Measurements from ENCODE around the gene KRABD2.

KRABD2 gene

DNA sequence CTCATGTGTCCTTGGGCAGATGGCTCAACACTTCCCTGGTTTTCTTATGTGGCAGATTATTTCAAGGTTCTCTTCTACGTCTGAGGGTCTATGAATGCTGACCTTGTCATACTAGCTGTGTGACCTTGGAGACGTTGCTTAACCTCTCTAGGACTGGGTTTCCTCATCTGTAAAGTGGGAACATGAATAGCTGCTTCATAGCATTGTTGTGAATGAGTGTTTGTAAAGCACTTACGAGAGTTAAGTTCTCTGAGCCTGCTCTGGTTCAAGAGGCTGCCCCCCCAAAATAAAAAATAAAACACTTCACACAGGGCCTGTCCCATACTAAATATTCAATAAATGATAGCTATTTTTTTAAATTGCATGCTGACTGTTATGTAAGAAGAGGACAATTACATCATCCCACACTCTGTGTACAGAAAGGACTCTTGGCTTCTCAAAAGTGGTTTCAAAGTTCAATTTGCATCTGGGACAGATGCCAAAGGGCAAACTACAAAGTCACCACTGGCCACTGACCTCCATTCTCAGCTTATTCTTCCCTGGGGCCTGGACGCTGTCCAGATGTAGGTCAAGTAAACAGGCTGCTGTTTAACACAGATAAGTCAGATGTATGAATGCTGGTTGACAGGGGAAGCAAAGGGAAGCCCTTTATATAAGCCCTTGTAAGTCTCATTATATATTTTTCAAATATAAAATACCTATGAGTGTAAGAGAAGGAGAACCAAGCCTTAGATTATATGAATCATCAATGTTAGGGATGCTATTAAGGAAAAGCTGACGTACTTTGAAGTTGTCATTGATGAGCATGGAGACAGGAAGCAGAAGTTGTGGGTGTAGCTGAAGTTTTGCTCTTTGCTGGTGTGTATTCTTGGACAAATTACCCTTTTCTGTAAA lies 43.8 kb upstream of the KRABD2 start (continued):
- TF ChIP-seq, protein P1, sequence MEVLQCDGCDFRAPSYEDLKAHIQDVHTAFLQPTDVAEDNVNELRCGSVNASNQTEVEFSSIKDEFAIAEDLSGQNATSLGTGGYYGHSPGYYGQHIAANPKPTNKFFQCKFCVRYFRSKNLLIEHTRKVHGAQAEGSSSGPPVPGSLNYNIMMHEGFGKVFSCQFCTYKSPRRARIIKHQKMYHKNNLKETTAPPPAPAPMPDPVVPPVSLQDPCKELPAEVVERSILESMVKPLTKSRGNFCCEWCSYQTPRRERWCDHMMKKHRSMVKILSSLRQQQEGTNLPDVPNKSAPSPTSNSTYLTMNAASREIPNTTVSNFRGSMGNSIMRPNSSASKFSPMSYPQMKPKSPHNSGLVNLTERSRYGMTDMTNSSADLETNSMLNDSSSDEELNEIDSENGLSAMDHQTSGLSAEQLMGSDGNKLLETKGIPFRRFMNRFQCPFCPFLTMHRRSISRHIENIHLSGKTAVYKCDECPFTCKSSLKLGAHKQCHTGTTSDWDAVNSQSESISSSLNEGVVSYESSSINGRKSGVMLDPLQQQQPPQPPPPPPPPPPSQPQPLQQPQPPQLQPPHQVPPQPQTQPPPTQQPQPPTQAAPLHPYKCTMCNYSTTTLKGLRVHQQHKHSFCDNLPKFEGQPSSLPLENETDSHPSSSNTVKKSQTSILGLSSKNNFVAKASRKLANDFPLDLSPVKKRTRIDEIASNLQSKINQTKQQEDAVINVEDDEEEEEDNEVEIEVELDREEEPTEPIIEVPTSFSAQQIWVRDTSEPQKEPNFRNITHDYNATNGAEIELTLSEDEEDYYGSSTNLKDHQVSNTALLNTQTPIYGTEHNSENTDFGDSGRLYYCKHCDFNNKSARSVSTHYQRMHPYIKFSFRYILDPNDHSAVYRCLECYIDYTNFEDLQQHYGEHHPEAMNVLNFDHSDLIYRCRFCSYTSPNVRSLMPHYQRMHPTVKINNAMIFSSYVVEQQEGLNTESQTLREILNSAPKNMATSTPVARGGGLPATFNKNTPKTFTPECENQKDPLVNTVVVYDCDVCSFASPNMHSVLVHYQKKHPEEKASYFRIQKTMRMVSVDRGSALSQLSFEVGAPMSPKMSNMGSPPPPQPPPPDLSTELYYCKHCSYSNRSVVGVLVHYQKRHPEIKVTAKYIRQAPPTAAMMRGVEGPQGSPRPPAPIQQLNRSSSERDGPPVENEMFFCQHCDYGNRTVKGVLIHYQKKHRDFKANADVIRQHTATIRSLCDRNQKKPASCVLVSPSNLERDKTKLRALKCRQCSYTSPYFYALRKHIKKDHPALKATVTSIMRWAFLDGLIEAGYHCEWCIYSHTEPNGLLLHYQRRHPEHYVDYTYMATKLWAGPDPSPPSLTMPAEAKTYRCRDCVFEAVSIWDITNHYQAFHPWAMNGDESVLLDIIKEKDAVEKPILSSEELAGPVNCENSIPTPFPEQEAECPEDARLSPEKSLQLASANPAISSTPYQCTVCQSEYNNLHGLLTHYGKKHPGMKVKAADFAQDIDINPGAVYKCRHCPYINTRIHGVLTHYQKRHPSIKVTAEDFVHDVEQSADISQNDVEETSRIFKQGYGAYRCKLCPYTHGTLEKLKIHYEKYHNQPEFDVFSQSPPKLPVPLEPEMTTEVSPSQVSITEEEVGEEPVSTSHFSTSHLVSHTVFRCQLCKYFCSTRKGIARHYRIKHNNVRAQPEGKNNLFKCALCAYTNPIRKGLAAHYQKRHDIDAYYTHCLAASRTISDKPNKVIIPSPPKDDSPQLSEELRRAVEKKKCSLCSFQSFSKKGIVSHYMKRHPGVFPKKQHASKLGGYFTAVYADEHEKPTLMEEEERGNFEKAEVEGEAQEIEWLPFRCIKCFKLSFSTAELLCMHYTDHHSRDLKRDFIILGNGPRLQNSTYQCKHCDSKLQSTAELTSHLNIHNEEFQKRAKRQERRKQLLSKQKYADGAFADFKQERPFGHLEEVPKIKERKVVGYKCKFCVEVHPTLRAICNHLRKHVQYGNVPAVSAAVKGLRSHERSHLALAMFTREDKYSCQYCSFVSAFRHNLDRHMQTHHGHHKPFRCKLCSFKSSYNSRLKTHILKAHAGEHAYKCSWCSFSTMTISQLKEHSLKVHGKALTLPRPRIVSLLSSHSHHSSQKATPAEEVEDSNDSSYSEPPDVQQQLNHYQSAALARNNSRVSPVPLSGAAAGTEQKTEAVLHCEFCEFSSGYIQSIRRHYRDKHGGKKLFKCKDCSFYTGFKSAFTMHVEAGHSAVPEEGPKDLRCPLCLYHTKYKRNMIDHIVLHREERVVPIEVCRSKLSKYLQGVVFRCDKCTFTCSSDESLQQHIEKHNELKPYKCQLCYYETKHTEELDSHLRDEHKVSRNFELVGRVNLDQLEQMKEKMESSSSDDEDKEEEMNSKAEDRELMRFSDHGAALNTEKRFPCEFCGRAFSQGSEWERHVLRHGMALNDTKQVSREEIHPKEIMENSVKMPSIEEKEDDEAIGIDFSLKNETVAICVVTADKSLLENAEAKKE (CRISPR knock-in tag; IDR thresholded peaks at IDR 0.05) = no peak
- TF ChIP-seq CREB1 (CRISPR knock-in tag; IDR thresholded peaks at IDR 0.05; ENCODE audit: low read depth) = no peak
- no peak for TF ChIP-seq POLR2AphosphoS5 (IDR thresholded peaks at IDR 0.05; ENCODE audit: low read depth)
- TF ChIP-seq EZH2 (IDR thresholded peaks at IDR 0.05; ENCODE audit: low read depth, unreplicated experiment) = no peak
- TF ChIP-seq JUNB (IDR thresholded peaks at IDR 0.05; ENCODE audit: unreplicated experiment) = no peak

DNA sequence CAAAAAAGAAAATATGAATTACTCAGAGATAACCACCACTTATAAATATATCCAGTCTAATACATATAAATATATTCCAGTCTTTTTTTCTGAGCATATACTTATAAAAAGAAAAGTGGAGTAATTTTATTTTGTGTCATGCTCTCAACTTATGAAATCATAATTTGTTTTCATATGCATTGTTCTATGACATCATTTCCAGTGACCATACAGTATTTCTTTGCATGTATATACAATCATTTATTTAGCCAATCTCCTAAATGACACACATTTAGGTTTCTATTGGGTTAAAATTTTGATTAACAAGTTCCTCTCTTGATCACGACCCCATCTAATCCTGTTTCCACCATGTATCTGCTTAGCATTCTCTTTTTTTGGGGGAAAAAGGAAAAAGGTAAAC lies 42.8 kb upstream of the KRABD2 start:
- no peak overlapping the region for H3K4me2 ChIP-seq
- no peaks in the 10 kb centered on the region for H3K27me3 ChIP-seq (ENCODE audit: insufficient read depth)
- Mint-ChIP-seq H3K4me3 (no peak overlapping the region), H3K4me1 (no peaks in the 10 kb centered on the region), H3K9me3 (no peaks in the 10 kb centered on the region), H3K36me3 (ENCODE audit: low read depth) (no peaks in the 10 kb centered on the region), H3K27me3 (ENCODE audit: insufficient read depth, low read depth, poor library complexity) (no peaks in the 10 kb centered on the region), H3K27ac (no peak overlapping the region)
- H3K36me3 ChIP-seq (ENCODE audit: insufficient read depth) = no peaks in the 10 kb centered on the region
- no peak overlapping the region for H3K4me3 ChIP-seq
- no peak overlapping the region for H2AFZ ChIP-seq
- H3K4me1 ChIP-seq (ENCODE audit: insufficient read depth) = no peaks in the 10 kb centered on the region
- H4K20me1 ChIP-seq (replicated peaks; ENCODE audit: insufficient read depth) = no peaks in the 10 kb centered on the region
- ATAC-seq (no peak), DNase-seq (ENCODE audit: low spot score) (no peak)
- H3K27ac ChIP-seq (ENCODE audit: low read depth) = no peak overlapping the region
- no peaks in the 10 kb centered on the region for H3K9me2 ChIP-seq (ENCODE audit: insufficient read depth)
- H3F3A ChIP-seq (replicated peaks; ENCODE audit: low read depth) = no peaks in the 10 kb centered on the region
- H3K79me2 ChIP-seq (replicated peaks; ENCODE audit: insufficient read depth) = no peaks in the 10 kb centered on the region
- TF ChIP-seq, protein P2, sequence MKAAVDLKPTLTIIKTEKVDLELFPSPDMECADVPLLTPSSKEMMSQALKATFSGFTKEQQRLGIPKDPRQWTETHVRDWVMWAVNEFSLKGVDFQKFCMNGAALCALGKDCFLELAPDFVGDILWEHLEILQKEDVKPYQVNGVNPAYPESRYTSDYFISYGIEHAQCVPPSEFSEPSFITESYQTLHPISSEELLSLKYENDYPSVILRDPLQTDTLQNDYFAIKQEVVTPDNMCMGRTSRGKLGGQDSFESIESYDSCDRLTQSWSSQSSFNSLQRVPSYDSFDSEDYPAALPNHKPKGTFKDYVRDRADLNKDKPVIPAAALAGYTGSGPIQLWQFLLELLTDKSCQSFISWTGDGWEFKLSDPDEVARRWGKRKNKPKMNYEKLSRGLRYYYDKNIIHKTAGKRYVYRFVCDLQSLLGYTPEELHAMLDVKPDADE (IDR thresholded peaks at IDR 0.05) = no peak
- TF ChIP-seq JUNB (IDR thresholded peaks at IDR 0.05; ENCODE audit: unreplicated experiment) (no peak), CREB1 (CRISPR knock-in tag; IDR thresholded peaks at IDR 0.05; ENCODE audit: low read depth) (no peak), EZH2 (IDR thresholded peaks at IDR 0.05; ENCODE audit: low read depth, unreplicated experiment) (no peak), EZH2phosphoT487 (IDR thresholded peaks at IDR 0.05; ENCODE audit: unreplicated experiment) (no peak), ZNF331 (CRISPR knock-in tag; IDR thresholded peaks at IDR 0.05; ENCODE audit: low read depth) (no peak), ZNF114 (CRISPR knock-in tag; IDR thresholded peaks at IDR 0.05) (no peak), NANOG (IDR thresholded peaks at IDR 0.05; ENCODE audit: borderline replicate concordance) (no peak), STAT1 (IDR thresholded peaks at IDR 0.05; ENCODE audit: unreplicated experiment) (no peak), POLR2AphosphoS5 (IDR thresholded peaks at IDR 0.05; ENCODE audit: low read depth) (no peak)
- TF ChIP-seq, protein P3, sequence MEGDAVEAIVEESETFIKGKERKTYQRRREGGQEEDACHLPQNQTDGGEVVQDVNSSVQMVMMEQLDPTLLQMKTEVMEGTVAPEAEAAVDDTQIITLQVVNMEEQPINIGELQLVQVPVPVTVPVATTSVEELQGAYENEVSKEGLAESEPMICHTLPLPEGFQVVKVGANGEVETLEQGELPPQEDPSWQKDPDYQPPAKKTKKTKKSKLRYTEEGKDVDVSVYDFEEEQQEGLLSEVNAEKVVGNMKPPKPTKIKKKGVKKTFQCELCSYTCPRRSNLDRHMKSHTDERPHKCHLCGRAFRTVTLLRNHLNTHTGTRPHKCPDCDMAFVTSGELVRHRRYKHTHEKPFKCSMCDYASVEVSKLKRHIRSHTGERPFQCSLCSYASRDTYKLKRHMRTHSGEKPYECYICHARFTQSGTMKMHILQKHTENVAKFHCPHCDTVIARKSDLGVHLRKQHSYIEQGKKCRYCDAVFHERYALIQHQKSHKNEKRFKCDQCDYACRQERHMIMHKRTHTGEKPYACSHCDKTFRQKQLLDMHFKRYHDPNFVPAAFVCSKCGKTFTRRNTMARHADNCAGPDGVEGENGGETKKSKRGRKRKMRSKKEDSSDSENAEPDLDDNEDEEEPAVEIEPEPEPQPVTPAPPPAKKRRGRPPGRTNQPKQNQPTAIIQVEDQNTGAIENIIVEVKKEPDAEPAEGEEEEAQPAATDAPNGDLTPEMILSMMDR (conservative IDR thresholded peaks at IDR 0.05; ENCODE audit: low read depth in 2 of 2) = no peak

Measured in GM23338 (cell line).